Measurements from ENCODE around the gene RPH3AL.

RPH3AL gene

DNA sequence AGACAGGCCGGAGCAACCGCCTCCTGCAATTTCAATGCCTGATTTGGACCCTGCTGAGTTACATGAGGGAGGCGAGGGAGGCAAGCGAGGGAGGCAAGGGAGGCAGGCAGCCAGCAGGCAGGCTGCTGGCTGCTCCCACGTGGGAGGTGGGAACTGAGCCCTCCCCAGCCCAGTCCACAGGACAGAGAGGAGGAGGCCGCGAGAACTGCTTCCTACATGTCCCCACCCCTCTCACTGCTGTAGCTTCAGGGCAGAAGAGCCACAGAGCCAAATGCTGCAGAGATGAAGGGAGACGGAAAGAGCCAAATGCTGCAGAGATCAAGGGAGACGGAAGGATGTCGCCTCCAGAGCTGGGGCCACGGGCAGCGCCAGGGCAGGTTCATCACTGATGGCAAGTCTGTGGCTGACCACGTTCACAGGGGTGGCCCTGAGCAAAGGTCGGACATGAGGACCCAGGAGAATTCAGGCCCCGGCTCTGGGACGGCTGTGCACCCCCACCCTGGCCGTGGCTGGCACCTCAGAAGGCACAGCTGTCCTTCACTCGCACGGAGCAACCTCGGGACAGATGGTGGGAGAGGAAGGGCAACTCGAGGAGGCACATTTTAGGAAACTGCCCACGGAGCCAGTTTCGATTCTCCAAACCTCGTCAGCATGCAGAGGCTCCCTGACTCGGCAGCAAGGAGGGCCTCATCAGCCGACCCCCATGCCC is 21.5 kb downstream of the RPH3AL start:
- peak overlapping the region; percentile 55 for H3K4me3 ChIP-seq
- H3K27me3 ChIP-seq: peaks cover 28% of the 10 kb centered on the region; the same call in 1 of the 2 replicates
- no peaks in the 10 kb centered on the region for H3K9me3 ChIP-seq
- peaks cover 20% of the 10 kb centered on the region for H3K36me3 ChIP-seq
- H4K20me1 ChIP-seq: peaks cover 75% of the 10 kb centered on the region
- H3K4me2 ChIP-seq: peak overlapping the region; percentile 94
- H3K9ac ChIP-seq: peak overlapping the region; percentile 63
- H3K4me1 ChIP-seq: peaks cover 82% of the 10 kb centered on the region
- H3K27ac ChIP-seq: peak overlapping the region; percentile 70
- TF ChIP-seq Cebpa-rat (IDR thresholded peaks at IDR 0.05): no peak

DNA sequence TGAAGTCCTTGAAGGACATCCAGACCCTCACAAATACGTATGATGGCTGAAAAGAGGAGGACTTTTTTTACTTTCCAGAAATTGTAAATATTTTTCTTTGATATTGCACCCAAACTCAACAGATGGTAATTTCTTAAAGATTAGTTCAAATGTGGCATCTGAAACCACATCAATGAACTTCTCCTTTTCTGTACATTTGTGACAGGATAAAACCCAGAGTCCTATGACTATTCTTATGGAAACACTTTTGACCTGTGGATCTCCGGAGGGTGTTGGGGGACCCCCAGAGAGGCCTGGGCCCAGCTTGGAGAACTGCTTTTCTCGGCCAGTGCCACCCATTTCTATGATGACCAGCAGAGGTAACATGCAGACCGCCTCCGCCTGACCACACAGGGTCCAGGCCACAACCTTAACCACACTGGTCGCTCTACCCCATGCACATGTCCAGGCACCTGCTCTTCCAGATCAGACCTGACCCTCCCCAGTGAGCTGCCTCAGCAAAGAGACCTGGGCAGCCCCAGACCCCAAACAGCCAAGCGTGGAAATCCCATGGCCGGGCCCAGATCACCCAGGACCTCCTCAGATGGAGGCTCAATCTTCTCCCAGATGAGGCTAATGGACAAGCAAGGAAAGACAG is 22.7 kb downstream of the RPH3AL start:
- Histone ChIP-seq H3K9ac (0 out of 2 replicates have a peak overlapping the region, but pooled peaks have one; percentile 63), H3K9me3 (no peaks in the 10 kb centered on the region), H3K4me3 (peak overlapping the region; percentile 28; the same call in 1 of the 2 replicates), H3K36me3 (peaks cover 33% of the 10 kb centered on the region), H3K27ac (peak overlapping the region; percentile 32; the same call in 1 of the 2 replicates), H3K4me1 (peaks cover 70% of the 10 kb centered on the region), H4K20me1 (peaks cover 74% of the 10 kb centered on the region), H3K27me3 (peaks cover 20% of the 10 kb centered on the region; the same call in 1 of the 2 replicates), H3K4me2 (peak overlapping the region; percentile 94)
- TF ChIP-seq Cebpa-rat (IDR thresholded peaks at IDR 0.05): no peak

DNA sequence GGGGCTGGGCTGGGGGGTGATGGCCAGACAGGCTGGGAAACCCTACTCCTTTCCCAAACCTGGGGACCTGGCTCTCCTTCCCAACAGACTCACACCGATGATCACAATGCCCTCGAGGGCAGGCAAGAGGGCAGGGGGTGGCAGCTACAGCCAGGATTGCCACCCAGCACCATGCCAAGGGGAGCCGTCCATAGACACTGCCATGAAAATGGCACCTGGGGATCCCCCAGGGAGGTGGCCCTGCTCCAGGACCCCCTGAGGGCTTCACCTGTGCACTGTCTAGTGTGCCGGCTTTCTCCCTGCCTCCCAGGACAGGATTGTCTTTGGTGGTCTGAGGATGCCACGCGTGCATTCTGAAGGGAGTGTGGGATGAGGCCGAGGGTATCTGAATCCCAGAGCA is 24.6 kb downstream of the RPH3AL start:
- H3K27me3 ChIP-seq: peaks cover 12% of the 10 kb centered on the region; the same call in 1 of the 2 replicates
- H3K9me3 ChIP-seq: no peaks in the 10 kb centered on the region
- peaks cover 66% of the 10 kb centered on the region for H3K4me1 ChIP-seq
- no peak for TF ChIP-seq Cebpa-rat (IDR thresholded peaks at IDR 0.05)
- no peak overlapping the region for H3K27ac ChIP-seq
- no peak overlapping the region for H3K4me3 ChIP-seq
- H3K9ac ChIP-seq: no peak overlapping the region
- peaks cover 87% of the 10 kb centered on the region for H4K20me1 ChIP-seq
- no peak overlapping the region for H3K4me2 ChIP-seq
- peaks cover 40% of the 10 kb centered on the region for H3K36me3 ChIP-seq

- H3K27ac ChIP-seq: no peak overlapping the region
- H4K20me1 ChIP-seq: peaks cover 93% of the 10 kb centered on the region
- H3K27me3 ChIP-seq: peaks cover 5% of the 10 kb centered on the region; the same call in 1 of the 2 replicates
- TF ChIP-seq Cebpa-rat (IDR thresholded peaks at IDR 0.05): no peak
- H3K36me3 ChIP-seq: peaks cover 40% of the 10 kb centered on the region
- H3K9me3 ChIP-seq: no peaks in the 10 kb centered on the region
- no peak overlapping the region for H3K4me2 ChIP-seq
- no peak overlapping the region for H3K4me3 ChIP-seq
- peaks cover 66% of the 10 kb centered on the region for H3K4me1 ChIP-seq
- H3K9ac ChIP-seq: no peak overlapping the region
These were observed 25.3 kb downstream of the RPH3AL start for GRCh38 chr17:327296-327695.

- Histone ChIP-seq H3K36me3 (peaks cover 48% of the 10 kb centered on the region), H3K27ac (no peak overlapping the region), H3K9me3 (no peaks in the 10 kb centered on the region), H3K4me3 (no peak overlapping the region), H3K4me2 (no peak overlapping the region), H3K9ac (no peak overlapping the region), H3K27me3 (no peaks in the 10 kb centered on the region), H4K20me1 (peaks cover 91% of the 10 kb centered on the region), H3K4me1 (peaks cover 63% of the 10 kb centered on the region)
- no peak for TF ChIP-seq Cebpa-rat (IDR thresholded peaks at IDR 0.05)
These were observed 26.5 kb downstream of the RPH3AL start for GRCh38 chr17:326010-326621.

DNA sequence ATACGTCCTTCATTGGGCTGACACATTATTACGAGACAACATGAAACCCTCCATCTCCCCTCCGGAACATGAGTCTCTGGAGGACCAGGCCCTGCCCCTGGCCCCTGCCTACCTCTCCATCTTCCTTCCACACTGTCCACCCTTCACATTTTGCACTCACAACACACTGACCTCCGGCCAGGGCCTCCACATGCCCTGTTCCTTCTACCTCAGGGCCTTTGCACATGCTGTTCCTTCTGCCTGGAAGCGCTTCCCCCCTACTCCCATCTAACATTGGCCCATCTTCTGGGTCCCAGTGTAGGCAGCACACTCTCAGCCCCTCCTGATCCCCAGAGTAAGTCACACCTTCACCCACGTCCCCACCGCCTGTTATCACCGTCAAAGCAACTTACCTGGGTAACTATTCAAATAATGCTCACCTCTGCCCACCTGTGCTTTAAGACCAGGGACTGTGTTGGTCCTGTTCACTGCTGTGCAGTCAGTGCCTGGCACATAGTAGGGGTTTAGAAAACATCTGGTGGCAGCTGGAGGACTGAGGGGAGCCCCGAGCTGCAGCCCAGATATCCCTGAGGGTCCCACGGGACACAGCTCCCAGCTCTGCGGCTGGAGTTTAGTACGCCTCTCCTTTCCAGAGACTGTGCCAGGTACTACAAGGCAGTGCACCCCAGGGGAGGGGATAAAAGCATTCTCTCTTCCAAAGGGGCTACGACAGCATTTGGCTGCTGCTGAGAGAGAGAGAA is 27.2 kb downstream of the RPH3AL start:
- Histone ChIP-seq H3K27ac (no peak overlapping the region), H3K36me3 (peaks cover 54% of the 10 kb centered on the region), H3K9ac (no peak overlapping the region), H4K20me1 (peaks cover 86% of the 10 kb centered on the region), H3K4me3 (no peak overlapping the region), H3K9me3 (no peaks in the 10 kb centered on the region), H3K27me3 (no peaks in the 10 kb centered on the region), H3K4me2 (no peak overlapping the region), H3K4me1 (peaks cover 60% of the 10 kb centered on the region)
- TF ChIP-seq Cebpa-rat (IDR thresholded peaks at IDR 0.05): no peak

DNA sequence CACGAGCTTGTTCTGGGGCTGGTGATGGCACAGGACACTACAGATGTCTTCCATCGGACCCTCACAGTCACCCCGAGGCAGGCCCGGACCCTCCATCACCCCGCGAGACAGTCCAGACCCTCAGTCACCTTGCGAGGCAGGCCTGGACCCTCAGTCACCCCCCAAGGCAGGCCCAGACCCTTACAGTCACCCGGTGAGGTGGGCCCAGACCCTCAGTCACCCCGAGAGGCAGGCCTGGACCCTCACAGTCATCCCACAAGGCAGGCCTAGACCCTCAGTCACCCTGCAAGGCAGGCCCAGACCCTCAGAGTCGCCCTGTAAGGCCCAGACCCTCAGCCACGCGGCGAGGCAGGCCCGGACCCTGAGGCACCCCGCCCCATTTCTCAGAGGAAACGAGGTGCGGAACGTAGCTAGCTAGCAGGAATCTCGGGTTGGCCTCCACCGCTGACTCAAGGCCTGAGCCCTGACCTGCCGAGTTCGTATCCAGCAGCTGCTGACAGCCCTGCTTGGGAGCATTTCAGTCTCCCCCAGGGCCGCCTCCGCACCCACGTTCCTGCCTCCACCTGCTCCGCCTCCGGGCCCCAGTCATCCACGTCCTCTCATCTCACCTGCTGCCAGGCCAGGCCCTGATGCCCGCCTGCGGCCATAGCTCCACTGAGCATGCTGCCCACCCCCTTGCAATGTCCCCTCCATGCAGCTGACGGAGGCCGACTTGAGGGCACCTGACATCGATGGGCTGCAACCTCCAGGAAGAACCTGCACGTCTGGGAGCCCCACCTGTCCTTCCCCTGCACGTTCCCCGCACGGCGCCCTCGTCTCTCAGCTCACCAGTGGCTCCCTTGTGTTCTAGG is 28.7 kb downstream of the RPH3AL start:
- no peak for TF ChIP-seq Cebpa-rat (IDR thresholded peaks at IDR 0.05)
- Histone ChIP-seq H3K4me2 (peak overlapping the region; percentile 45; the same call in 1 of the 2 replicates), H3K9ac (no peak overlapping the region), H3K36me3 (peaks cover 60% of the 10 kb centered on the region), H4K20me1 (peaks cover 71% of the 10 kb centered on the region; the same call in 1 of the 2 replicates), H3K4me1 (peaks cover 45% of the 10 kb centered on the region), H3K27me3 (no peaks in the 10 kb centered on the region), H3K27ac (no peak overlapping the region; the same call in 1 of the 2 replicates), H3K9me3 (peaks cover 5% of the 10 kb centered on the region; the same call in 1 of the 2 replicates), H3K4me3 (no peak overlapping the region)

DNA sequence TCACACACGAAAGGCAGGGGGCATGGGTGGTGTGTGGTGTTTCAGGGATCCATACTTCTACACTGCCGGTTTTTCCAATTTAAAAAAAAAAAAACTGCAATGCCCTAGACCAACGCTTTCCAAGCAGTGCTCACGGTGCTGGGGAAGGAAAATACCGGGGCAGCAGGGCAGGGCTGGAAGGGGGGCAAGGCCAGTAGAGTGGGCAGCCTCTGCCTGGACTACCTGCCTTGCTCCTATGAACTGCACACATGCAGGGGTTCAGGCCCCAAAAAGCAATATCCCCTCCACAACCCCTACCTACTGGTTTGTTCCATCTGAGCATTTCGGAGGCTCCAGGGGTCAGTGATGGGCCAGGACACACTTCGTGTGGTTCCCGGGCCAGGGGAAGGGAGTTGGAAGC is 29.4 kb downstream of the RPH3AL start:
- H3K27ac ChIP-seq: no peak overlapping the region
- H3K36me3 ChIP-seq: peaks cover 67% of the 10 kb centered on the region
- H3K4me1 ChIP-seq: peaks cover 41% of the 10 kb centered on the region
- no peak overlapping the region for H3K4me3 ChIP-seq
- H3K27me3 ChIP-seq: no peaks in the 10 kb centered on the region
- peak overlapping the region; percentile 24; the same call in 1 of the 2 replicates for H3K9ac ChIP-seq
- peaks cover 64% of the 10 kb centered on the region; the same call in 1 of the 2 replicates for H4K20me1 ChIP-seq
- TF ChIP-seq Cebpa-rat (IDR thresholded peaks at IDR 0.05): no peak
- H3K9me3 ChIP-seq: peaks cover 12% of the 10 kb centered on the region; the same call in 1 of the 2 replicates
- peak overlapping the region; percentile 45 for H3K4me2 ChIP-seq

All from BLaER1 (cell line).